T-helper 9 cell (primary cell): ENCODE data around the gene KLC1.

Experiments used
- DNase-seq: peaks from one replicate; pipeline ENCODE4 v3.0.0-alpha.2; 2020

Gene KLC1

DNA sequence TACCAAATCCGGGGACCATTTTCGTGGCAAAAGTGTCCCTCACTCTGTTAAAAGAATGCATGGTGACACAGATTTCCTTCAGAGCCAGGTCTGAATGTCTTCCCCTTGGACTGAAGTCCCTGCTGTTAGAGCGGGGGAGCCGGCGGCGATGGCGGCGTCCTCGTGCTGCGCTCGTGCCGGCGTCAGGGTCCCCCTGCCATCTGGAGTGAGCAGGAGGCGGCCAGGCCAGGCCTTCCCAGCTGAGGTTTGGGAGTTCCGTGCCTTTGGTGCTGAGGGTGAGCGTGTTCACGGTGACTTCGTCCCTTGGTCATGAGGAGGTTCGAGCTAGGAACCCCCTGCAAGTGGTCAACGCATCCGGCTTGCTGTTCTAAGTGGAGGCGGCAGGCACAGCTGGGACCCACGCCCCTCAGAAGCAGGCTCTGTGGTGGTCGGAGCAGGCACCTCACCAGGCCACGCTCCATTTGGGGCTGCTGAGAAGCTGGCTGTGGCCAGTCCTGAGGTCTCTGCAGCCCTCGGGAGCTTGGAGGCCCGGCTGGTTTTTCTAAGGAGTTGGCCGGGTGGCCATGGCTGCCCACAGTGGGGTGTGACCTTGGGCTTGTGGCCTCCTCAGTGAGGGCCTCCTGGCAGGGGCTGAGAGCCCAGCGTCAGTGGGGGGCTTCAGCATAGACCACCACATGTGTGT is 96.1 kb downstream of the KLC1 start:
- no peak for DNase-seq

DNA sequence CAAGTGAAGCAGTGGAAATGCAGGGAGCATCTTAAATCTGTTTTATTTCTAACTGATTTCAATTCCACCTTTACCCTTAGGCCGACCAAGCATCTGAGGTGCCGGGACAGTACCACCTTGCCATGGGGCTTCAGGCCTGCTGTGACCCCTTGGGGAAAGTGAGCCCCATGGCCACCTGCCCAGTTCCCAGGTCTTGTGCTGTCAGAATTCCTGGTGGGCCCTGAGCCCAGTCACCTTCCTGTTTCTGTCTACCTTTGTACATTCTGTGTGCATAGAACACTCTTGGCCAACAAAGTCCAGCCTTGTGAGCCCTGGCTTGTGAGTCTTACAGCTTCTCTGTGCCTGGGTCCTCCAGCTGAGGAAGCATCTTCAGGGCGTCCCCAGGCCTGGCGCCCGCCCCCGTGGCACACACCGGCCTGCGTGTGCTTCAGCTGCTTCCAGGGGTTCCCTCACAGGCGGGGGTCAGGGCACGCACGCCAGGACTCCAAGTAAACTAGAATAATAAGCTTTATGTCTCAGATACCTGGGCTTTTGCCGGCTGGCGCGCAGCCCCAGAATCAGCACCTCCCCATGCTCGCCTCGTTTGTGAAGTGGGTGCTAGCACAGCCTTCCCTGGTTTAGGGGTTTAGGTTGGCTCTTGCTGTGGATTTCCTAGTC is 96.9 kb downstream of the KLC1 start:
- DNase-seq, result no peak

DNA sequence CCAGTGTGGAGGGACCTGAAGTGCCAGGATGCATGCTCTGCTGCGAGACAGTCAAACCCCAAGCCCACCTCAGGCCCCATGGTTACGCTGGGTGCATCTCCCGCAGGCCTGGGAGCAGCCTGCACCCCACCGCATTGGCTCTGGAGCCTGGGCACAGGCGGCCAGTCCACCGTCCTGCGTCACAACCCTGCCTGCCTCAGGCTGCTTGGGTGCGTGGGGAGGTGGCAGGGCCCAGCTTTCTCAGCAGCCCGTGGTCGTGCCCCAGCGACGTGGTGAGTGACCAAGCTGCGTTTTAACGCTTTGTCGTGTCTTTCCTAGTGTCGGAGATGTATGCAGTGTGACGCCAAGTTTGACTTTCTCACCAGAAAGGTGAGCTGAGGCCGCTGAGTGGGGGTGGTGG is 97.5 kb downstream of the KLC1 start:
- no peak for DNase-seq

DNA sequence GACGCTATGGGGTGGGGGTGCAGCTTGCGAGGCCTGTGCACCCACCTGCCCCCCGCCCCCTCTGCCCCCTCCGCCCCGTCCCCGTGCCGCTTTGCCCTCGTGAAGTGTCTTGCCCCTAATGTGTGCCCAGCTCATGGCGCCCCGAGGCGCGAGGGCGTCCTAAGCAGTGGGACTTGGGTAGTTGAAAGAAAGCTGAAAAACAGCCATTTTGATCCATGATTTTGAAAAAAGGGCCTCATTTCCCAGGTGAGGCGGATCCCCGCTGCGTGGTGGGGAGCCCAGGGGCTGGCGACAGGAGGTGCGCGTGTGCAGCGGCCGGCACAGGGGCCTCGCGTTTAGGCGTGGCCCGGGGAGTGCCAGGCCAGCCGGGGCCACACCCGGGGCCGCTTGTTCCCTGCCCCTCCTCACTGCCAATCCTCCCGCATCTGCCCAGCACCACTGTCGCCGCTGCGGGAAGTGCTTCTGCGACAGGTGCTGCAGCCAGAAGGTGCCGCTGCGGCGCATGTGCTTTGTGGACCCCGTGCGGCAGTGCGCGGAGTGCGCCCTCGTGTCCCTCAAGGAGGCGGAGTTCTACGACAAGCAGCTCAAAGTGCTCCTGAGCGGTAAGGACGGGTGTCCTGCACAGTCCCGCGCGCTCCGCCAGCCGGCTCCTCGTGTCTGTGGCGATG is 98.4 kb downstream of the KLC1 start:
- no peak for DNase-seq

DNA sequence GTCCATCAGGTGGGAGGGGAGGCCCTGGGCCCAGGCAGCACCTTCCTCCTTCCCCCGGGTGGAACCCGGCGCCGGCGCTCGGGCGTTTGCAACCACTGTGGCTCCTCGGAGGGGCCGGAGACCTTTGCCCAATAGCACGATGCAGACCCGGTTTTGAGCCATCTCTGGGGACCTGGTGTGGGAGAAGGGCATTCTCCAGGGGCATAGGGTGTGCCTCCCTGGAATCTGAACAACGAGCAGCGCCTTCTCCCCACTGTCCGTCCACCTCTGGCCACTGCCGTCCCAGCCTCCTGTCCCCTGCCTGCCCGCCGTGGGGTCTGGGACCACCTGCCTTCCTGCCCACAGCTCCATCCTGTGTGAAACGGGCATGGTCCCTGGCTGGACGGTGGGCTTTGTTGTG is 99.1 kb downstream of the KLC1 start:
- DNase-seq, result no peak

GRCh38 chr14:103728721-103729120 is 99.7 kb downstream of the KLC1 start:
- DNase-seq, result no peak

GRCh38 chr14:103729496-103730448 is 100.8 kb downstream of the KLC1 start:
- DNase-seq, result no peak

- no peak for DNase-seq
Observed at GRCh38 chr14:103730490-103731035, 101.6 kb downstream of the KLC1 start.

- DNase-seq, result no peak
Observed at GRCh38 chr14:103731481-103731880, 102.5 kb downstream of the KLC1 start.

DNA sequence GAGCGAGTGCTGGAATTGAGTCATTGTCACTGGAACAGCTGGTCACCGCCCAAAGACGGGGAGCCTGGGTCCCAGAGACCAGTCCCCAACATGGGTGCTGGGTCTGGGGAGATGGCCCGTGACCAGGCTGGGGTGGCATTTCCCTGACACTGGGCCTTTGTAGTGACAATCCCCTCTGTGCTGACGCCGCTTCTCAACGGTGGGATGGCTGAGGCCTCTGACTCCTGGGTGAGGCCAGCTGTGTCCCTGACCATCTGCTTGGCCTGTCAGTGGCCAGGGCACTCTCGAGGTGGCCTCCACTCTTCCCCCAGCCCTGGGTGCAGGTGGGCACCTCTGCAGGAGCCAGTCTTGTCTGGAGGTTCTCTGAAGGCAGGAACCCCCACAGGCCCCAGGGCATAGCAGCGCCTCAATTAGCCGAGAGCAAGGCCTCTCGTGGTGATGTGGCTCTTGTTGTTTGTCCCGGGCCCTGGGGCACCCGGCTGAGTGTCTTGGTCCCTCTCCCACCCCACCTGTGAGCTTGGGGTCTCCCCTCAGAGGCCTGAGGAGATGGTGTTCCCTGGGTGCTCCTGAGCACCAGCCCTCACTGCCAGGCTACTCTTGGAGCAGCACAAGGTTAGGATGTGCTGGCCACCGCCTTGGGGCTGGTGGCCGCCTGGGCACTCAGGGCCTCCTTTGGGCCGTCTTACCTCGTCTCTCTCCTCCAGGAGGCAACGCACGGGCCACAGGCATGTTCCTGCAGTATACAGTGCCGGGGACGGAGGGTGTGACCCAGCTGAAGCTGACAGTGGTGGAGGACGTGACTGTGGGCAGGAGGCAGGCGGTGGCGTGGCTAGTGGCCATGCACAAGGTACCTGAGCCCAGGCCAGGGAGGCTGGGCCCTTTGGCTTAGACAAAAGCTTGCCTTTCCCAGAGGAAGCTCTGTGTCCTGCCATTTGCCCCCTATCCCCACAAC is 103.2 kb downstream of the KLC1 start:
- no peak for DNase-seq

- DNase-seq, result no peak
Observed at GRCh38 chr14:103732868-103733620, 104.0 kb downstream of the KLC1 start.

DNA sequence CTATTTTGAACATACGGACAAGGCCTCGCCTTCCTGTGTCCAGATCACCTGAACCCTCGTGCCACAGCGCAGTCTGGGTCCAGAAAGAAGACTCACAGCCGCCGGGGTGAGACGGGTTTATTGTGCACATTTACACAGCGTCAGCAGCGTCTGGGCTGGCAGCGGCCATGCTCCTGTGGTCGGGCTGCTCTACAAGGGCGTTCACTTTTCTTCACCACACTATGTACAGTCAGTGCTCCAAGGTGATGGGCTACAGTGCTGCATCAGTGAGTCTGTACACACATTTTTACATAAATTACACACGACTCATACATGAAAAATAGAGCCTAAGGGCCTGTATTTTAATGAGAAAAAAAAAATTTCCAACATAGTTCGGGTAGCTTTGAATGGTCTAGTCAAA is 104.6 kb downstream of the KLC1 start:
- DNase-seq, result no peak

GRCh38 chr14:103734081-103734888 is 105.3 kb downstream of the KLC1 start:
- no peak for DNase-seq

GRCh38 chr14:103735022-103735421 is 106.0 kb downstream of the KLC1 start:
- DNase-seq, result no peak

- no peak for DNase-seq
Observed at GRCh38 chr14:103735439-103735814, 106.4 kb downstream of the KLC1 start.

GRCh38 chr14:103735815-103736545 is 107.0 kb downstream of the KLC1 start:
- no peak for DNase-seq

- DNase-seq, result no peak
Observed at GRCh38 chr14:103736546-103737431, 107.8 kb downstream of the KLC1 start.

DNA sequence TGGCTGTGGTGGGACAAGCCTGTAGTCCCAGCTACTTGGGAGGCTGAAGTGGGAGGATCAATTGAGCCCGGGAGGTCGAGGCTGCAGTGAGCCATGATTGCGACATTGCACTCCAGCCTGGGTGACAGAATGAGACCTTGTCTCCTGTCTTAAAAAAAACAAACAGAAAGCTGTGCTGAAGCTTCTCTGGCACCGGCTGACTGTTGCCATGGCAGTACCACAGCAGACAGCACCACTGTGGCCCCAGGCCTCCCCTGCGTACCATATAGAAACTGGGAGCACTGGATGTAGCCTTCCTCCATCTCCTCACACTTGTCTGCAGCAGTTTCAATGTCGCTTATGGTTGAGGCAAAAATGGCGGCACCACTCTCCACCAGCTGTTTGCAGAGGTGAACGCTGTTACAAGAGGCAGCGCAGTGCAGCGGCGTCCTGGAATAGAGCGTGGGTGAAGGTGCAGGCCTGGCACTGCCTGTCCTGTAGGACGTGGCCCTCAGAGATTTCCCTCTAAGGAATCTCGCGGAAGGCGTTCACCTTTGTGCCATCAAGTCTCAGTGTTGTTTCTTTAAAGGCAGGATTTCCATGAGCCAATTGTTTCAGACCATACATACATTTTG is 108.5 kb downstream of the KLC1 start:
- DNase-seq, result no peak
